GM21526 (cell line): ENCODE results near the gene BZW2.
"Not testable (repeated sequence)": the region's sequence is repeated elsewhere in the genome, so short reads cannot be mapped to it uniquely, and the experiment has no call there.

ENCODE experiments used
- ATAC-seq: cut with Tn5 transposase; IDR thresholded peaks from one replicate; pipeline ENCODE4 v1.9.1; 2021; ENCODE audit warnings: moderate library complexity; ENCODE audit not compliant: unreplicated experiment, low FRiP score

Gene BZW2

GRCh38 chr7:16670021-16670420 lies 24.0 kb downstream of the BZW2 start:
- ATAC-seq = no peak

DNA sequence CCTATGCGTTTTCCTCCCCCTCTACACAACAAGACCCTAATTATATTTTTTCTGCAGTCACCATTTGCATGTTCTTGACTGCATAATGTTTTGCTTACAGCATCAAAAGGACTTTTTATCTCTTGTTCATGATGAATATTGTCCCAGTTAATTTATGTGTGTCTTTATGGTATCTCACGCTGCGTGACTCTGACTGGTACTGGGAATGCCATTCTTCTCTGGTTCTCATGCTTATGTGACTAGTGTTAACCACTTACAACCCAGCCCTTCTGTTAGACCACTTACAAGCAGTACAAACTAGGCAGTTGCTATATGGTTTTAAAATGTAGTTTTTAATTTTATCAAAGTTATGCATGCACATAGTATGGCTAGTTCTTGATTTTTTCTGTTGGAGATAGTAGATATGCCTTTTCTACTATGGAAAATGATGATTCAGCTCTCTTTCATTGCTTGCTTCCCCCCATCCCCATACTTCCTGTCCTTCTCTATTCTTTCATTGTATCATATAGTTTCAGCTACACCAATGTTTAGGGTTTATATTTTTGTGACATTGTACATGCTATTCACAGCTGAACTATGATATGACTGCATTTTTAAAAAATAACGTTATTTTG lies 24.9 kb downstream of the BZW2 start:
- ATAC-seq = no peak

DNA sequence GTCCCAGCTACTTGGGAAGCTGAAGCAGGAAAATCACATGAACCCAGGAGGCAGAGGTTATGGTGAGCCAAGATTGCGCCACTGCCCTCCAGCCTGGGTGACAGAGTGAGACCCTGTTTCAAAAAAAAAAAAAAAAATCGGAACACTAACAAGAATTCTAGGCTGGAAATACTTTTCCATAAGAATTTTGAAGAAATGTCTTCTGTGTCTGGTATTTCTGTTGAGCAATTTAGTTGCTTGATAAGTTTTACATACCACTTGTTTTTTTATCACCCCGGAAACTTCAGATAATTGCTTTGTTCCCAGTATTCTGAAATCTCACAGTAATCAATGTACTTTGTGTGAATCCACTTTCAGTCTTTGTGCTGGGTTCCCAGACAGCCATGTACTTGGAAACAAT lies 25.8 kb downstream of the BZW2 start:
- ATAC-seq = no peak

DNA sequence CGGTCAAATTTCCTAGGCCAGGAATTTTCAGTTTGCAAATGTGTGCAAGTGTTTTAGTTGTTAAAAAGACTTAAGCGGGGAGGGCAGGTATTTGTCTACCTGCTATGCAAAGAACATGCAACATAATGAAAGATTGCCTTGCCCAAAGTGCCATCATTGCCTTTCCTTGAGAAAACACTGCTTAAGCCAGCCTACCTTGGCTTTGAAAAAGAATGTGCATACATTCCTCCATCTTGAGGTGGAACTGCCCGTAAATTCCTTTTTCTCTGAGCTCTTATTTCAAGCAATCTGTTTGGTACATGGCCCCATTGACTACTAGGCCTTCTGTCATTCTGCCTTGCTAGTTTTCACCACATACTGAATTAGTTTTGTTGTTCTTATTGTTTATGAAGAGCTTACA lies 29.3 kb downstream of the BZW2 start:
- no peak for ATAC-seq

DNA sequence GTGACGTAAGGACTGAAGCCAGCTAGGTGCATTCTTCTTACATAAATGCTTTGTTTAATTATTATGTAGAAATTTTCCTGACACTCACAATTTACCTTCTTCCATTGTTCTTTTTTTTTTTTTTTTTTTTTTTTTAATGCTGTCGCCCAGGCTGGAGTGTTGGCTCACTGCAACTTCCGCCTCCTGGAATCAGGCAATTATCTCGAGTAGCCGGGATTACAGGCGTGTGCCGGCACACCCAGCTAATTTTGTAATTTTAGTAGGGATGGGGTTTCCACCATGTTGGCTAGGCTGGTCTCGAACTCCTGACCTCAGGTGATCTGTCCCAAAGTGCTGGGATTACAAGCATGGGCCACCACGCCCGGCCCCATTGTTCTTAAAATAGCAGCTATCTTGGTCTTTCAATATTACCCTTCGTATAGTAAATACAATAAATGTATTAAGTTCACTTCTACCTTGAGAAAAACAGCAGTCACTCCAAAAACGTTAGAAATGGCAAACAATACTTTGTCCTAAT lies 32.1 kb downstream of the BZW2 start:
- ATAC-seq = no peak

DNA sequence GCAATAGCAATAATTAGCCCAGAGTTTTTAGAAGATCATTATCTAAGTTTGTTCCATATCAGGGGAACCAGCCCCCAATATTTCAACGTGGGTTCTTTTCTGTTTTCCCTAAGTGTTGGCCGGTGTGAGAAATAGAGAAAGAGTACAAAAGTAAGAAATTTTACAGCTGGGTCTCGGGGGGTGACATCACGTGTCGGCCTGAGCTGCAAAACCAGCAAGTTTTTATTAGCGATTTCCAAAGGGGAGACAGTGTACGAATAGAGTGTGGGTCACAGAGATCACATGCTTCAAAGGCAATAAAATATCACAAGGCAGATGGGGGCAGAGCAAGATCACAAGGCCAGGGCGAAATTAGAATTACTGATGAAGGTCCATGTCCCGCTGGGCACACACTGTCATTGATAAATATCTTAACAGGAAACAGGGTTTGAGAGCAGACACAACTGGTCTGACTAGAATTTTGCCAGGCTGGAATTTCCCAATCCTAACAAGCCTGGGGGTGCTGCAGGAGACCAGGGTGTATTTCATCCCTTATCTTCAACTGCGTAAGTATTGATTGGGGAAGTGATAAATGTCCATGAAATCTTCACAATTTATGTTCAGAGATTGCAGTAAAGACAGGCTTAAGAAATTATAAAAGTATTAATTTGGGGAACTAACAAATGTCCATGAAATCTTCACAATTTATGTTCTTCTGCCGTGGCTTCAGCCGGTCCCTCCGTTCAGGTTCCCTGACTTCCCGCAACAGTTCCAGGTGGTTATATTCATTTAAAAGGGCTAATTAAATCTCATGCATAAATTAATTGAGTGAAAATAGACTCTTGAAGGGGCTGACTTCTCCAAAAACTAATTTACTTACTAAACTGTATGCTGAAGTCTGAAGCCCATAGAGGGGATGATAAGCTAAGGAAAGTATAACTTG lies 32.9 kb downstream of the BZW2 start:
- ATAC-seq = not testable (repeated sequence)

DNA sequence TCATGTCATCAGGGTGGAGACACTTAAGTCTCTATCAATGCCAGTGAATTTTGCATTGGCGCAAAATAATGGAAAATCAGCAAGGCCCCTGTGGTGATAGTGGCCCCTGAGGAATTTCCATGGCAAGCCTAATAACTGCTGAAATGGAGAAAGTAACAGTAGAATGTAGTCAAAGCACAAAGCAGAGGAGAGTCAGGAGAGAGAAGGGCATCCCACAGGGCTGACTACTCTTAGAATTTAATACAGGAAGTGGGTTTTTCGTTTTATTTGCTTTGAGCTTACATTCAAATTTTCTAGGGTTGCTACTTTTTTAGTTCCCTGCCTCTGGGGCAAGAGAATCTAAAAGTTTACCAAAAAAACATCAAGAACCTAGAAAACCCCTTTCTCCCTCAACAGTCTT lies 39.0 kb downstream of the BZW2 start:
- ATAC-seq = no peak

- ATAC-seq = no peak
These were observed 39.6 kb downstream of the BZW2 start for GRCh38 chr7:16685535-16685934.

DNA sequence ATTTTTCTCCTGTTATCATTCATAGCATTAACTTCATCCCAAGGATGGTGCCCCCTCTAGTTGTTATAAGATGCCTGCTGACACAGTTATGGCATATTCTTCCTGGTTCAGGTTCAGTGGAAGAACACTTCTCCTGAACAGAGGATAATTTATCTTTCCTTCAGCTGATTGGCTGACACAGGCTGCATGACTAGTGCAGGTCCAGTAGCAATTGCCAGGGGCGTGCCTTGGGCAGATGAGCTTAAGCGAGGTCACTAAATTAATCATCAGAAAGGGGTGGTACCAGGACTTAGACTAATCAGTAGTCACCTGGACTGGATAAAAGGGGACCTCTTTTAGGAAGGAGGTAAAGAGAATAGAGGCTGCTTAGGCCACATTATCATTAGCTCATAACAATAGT lies 42.3 kb downstream of the BZW2 start:
- no peak for ATAC-seq

GRCh38 chr7:16691241-16691640 lies 45.3 kb downstream of the BZW2 start:
- no peak for ATAC-seq

DNA sequence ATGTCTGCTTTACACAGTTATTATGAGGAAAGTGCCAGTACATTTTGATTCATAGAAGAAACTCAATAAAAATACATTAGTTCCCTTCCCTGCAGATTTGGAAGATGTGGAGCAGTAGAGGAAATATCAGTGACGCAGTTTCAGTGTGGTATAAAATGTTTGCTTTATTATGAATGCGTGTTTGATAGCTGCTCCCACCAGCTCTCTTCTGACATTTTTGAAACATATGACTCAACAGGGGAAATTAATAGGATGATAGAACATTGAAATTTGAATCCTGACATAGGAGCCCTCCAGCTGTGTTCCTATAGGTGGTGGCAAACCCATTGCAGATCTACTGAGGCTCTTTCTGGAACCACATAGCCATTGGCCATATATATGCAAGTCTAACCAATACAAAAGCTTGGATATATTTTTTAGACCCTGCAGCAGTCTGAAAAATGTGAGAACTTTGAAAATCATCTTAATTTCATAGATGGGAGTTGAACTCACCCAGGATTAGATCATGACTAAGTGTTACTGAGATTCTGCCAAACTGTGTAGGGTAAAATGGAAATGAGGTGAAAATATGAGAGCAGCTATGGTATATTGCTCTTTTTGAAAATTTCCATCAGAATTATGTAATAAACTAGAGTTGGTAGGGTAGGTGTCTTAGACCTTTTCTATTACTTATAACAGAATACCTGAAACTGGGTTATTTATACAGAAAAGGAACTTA lies 47.8 kb downstream of the BZW2 start:
- ATAC-seq = no peak

- ATAC-seq = no peak
These were observed 48.8 kb downstream of the BZW2 start for GRCh38 chr7:16694806-16695205.

- ATAC-seq = peak; percentile 72
These were observed 49.7 kb downstream of the BZW2 start for GRCh38 chr7:16695621-16696237.

GRCh38 chr7:16697507-16698199 lies 51.7 kb downstream of the BZW2 start:
- no peak for ATAC-seq

GRCh38 chr7:16698200-16698905 lies 52.4 kb downstream of the BZW2 start:
- ATAC-seq = no peak

DNA sequence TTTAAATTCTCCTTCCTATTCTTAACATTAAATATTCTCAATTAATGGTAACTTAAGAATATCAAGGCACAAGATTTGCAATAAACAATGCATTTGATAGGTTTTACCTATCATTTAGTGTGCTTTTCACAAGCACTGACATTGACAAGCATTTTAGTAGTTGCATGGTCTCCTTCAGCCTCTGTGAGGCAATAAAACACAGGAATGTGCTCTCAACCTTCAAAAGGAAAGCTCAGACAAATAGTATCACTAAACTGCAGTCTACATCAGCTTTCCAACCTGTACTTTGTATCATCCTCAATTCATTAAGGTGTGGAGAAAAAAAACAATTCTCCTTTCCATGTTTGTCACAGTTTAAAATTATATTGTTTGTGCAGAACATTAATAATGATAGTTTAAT lies 56.5 kb downstream of the BZW2 start:
- no peak for ATAC-seq

- no peak for ATAC-seq
These were observed 62.5 kb downstream of the BZW2 start for GRCh38 chr7:16708511-16708910.

- ATAC-seq = no peak
These were observed 63.0 kb downstream of the BZW2 start for GRCh38 chr7:16708980-16709379.

- no peak for ATAC-seq
These were observed 64.7 kb downstream of the BZW2 start for GRCh38 chr7:16710651-16711050.

- ATAC-seq = no peak
These were observed 65.7 kb downstream of the BZW2 start for GRCh38 chr7:16711730-16712129.
